Neural progenitor cell (in vitro differentiated cells): ENCODE data around the gene PEX26.

Source experiments
- EZH2 ChIP-seq: fragments of 200-600 bp; sonication (generic); IDR thresholded peaks from 2 replicates; pipeline ENCODE4 v1.6.1; 2017; ENCODE audit warnings: antibody characterized with exemption, mild to moderate bottlenecking, moderate library complexity
- EZH2phosphoT487 ChIP-seq: fragments of 200-600 bp; sonication (generic); IDR thresholded peaks from 2 replicates; pipeline ENCODE4 v1.6.1; 2017; ENCODE audit warnings: antibody characterized with exemption
- TF ChIP-seq, protein P1 (sequence below): fragments of 200-600 bp; sonication (generic); IDR thresholded peaks from 2 replicates; pipeline ENCODE4 v1.5.1; 2017; ENCODE audit warnings: antibody characterized with exemption, mild to moderate bottlenecking

- TF ChIP-seq, protein P1, sequence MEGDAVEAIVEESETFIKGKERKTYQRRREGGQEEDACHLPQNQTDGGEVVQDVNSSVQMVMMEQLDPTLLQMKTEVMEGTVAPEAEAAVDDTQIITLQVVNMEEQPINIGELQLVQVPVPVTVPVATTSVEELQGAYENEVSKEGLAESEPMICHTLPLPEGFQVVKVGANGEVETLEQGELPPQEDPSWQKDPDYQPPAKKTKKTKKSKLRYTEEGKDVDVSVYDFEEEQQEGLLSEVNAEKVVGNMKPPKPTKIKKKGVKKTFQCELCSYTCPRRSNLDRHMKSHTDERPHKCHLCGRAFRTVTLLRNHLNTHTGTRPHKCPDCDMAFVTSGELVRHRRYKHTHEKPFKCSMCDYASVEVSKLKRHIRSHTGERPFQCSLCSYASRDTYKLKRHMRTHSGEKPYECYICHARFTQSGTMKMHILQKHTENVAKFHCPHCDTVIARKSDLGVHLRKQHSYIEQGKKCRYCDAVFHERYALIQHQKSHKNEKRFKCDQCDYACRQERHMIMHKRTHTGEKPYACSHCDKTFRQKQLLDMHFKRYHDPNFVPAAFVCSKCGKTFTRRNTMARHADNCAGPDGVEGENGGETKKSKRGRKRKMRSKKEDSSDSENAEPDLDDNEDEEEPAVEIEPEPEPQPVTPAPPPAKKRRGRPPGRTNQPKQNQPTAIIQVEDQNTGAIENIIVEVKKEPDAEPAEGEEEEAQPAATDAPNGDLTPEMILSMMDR, result no peak
- TF ChIP-seq EZH2 (no peak), EZH2phosphoT487 (no peak)
Observed at GRCh38 chr22:18062421-18062820, 15.4 kb upstream of the PEX26 start.
